ENCODE data around the gene RNF10.
"Not testable (repeated sequence)": the region's sequence is repeated elsewhere in the genome, so short reads cannot be mapped to it uniquely, and the experiment has no call there.

Gene RNF10

DNA sequence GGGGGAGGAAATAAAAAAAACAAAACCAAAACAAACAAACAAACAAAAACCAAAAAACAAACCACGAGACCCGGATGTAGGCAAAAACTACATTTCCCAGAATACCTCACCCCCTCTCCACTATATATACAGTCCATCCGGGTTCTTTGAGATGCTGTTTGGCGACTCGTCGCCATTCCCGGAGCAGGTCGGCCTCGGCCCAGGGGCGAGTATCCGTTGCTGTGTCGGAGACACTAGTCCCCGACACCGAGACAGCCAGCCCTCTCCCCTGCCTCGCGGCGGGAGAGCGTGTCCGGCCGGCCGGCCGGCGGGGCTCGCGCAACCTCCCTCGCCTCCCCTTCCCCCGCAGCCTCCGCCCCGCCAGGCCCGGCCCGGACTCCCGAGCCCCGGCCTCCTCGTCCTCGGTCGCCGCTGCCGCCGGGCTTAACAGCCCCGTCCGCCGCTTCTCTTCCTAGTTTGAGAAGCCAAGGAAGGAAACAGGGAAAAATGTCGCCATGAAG is at the start of gene RNF10:
Gene RNF10, plus strand, starts transcription at position 154 of the 500 bp plus-strand sequence. CDS start 456 bp downstream, outside the sequence.
- peak; percentile 86 for DNase-seq

DNA sequence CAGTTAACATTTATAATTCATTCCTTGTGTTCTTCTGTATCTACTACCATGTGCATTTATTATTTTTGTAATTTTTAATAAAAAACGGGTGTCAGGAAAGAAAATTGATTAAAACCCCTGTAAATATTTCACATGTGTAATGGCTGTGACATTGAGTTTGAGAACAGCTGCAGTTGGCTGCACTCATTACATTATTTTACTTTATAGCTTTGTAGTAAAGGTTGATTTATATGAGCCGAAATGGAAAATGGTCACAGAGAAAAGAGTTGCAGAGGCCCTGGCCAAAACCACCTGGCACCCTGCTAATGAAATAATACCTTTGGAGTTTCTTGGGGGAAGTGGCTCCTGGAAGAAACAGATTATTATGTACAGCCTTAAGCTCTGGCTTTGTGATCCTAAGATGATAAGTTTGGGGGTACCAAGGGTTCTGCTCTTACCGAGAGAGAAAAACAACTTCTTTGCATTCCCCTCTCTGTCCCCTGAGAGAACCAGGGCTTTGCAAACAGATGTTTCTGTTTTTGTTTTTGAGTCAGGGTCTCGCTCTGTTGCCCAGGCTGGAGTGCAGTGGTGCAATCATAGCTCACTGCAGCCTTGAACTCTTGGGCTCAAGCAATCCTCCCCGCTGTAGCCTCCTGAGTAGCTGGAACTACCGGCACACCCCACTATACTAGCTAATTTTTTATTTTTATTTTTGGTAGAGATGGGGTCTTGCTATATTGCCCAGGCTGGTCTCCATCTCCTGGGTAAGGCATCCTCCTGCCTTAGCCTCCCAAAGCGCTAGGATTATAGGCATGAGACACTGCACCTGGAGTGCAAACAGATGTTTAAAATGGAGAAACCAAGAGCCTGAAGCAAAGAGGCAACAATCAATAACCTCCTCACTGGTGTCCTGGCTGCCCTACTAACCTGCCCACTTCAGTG is 47.9 kb upstream of the RNF10 start:
- DNase-seq, result no peak

DNA sequence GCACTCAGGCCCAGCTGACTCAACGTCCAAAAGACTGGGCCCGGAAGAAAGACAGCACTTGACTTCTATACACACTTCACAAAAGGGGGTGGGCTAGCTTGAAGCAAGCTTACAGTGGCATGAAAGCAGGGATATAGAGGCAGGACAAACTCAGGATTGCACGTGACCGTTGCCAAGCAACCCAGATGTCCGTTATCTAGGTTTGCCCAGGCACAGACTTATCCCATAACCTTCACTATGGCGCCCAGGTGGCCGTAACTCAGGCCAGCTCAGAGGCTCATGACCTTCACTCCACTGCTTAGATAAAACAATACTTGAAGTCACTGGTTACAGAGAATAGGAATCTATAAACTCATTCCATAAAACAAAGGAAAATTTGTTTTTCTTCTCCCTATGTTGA is 46.6 kb upstream of the RNF10 start:
- DNase-seq, result not testable (repeated sequence)

DNA sequence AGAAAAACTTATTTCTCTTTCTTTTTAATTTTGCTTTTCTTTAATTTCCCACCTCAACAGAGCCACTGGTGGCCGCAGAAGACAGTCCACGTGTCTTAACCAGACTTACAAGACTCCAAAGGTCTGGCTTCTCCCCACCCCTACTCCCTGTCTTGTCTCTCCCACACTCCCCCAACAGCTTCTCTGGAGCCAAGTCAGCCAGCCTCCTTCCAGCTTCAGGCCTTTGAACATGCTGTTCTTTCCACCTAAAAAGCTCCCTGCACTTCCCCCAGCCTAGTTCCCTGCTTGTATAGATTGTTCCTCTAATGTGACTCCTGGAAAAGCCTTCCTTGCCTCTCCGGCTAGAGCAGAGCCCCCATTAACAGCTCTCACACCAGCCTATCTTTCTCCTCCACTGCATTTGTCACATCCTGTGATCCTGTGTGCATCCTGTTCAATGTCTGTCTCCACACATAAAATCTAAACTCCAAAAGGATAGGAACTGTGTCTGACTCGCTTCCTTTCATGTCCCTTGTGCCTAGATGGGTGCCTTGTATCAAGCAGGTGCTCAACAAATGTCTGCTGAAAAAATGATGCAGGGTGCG is 46.0 kb upstream of the RNF10 start:
- no peak for DNase-seq

DNA sequence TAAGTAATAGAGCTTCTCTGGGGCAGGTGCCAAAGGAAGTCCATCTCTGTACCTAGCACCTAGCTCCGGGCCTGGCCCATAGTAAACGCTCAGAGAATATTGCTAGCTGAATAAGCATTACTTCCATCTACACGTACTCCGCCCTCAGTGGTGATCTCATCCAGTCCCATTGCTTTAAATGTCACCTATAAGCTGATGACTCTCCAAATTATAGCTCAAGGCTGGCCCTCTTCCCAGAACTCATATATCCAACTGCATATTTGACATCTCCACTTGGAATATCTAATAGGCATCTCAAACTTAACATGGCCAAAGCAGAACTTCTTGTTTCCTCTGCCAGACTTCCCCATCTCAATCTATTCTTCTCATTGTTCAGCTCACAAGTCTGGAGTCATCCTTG is 45.1 kb upstream of the RNF10 start:
- DNase-seq, result no peak

DNA sequence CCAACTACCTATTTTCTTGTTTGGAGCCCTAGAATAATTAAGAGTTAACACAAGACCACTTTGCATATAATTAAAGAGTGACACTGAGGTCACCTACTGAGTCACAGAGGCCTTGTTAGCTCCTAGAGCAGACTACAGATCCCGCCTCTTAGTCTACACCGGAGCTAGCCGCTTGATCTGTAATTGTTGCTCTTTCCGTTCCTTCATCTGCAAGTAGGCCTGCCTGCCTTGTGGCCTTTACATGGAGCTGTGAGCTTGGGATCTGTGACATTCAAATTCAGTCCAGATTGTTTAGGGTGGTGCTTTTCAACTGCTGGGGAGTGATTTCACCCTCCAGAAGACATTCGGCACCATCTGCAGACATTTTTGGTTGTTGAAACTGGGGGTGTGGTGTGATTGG is 43.8 kb upstream of the RNF10 start:
- DNase-seq, result no peak

DNA sequence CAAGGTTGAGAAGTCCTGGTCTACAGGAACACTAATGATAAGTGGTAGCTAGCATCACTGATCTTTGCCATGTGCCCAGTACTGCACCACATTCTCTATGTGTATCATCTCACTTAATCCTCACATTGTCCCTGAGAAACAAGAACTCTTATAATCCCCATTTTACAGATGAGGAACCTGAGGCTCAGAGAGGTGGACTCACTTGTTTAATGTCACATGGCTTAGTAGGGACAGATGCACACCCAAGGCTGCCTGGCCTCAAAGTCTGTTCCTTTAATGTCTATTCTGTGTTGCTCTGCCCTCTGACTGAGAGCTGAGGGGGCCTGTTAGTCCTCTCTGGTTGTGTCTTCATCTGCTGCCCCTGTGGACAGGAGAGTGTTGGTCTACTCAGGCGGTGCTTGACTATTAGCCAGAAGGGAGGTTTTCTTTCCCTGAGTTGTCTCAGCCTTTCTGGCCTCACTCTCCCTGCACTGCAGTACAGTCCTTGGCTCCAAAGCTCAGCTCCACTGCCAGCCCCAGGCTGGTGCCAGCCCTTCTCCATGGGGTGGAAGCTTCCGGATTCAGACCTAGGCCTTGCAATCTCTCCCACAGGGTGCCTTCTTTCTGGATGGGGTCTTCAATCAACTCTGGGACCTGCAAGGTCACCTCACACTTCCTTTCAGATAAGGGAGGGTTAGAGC is 43.2 kb upstream of the RNF10 start:
- DNase-seq, result no peak

DNA sequence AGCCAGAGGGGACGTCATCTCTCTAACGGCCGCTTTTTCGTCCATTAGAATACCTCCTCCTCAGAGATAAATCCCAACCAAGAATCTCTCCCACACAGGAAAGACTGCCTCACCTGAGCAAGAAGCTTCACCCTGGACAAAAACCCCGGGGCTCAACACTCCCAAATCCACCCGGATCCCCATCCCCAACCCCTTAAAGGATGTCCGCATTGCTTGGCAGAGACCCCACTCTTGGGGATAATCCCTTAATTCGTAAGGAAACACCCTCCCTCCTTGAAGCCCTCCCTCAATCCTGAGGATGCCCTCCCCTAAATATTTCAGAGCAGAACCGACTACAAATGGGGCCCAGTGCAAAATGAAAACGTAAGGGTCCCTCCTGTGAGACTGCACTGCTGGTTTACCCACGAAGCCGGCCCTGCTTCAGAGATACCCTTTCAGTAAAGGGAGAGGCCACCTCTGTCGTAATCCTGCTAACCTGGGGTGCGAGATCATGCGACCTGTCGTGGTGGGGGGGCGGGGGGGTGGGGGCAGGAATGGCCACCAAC is 38.9 kb upstream of the RNF10 start:
- DNase-seq, result no peak

DNA sequence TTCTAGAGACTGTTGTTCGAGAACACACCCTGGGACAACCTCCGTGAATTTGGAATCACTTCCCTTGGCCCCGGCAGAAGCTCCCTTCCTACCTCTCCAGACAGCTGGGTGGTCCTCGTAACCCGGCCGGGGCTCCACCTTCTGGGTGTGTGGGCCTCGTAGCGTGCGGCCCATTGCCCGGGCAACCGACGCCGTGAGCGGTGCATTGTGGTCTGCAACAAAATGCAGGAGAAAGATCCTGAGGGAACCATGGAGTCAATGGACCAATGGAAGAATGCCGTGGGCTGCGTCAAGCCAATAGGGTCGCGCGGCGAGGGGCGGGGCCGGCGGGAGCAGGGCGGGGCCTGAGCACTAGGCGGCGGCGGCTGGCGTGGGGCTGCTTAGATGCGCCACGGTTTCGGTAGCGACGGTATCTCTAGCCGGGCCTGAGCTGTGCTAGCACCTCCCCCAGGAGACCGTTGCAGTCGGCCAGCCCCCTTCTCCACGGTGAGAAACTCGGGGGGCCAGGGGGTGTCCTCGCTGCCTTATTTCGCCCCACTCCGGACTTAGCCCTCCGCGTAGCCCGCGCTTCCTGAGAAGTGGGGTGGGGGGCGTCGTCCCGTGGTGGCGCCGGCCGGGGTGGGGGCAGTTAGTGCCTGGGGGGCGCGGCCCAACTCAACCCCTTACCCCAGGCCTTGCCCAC is 38.3 kb upstream of the RNF10 start, which contains the start of gene DYNLL1:
Gene DYNLL1, plus strand, starts transcription at position 383 of the 682 bp plus-strand sequence. CDS start 309 bp downstream, outside the sequence.
- peak; percentile 100 for DNase-seq

DNA sequence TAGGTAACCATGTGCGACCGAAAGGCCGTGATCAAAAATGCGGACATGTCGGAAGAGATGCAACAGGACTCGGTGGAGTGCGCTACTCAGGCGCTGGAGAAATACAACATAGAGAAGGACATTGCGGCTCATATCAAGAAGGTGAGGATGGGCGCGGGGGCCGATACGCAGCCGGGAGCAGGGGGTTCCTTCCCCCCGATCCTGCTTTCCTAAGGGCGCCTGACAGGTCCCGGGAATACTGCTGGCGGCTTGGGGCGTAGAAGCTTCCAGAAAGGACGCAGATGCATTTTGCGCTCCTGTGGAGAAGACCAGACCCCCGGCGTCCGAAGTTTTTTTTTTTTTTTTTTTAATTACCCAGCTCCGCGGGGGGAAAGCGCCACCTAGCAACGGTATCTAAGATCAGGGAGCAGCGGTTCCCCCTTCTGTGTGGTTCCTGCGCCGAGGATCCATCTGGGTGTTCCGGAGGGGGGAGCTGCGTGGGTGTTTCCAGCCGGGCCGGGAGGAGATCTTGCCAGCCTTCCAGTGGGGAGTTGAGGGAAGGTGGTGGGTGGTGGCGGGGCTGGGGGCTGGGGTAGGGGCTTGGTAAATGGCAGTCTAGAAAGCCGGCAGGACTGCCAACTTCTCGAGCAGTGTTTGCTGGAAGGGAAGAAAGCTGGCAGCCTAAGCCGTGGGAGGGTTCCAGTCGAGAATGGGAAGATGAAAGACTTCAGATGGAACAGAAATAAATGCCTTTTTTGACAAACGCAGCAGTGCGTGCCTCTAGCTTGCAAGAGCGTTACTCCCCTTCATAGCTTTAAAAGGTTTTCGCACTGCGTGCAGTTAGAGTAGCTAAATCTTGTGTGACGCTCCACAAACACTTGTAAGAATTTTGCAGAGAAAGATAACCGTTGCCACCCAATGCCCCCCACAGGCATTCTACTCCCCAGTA is 37.5 kb upstream of the RNF10 start:
- DNase-seq, result peak; percentile 71

DNA sequence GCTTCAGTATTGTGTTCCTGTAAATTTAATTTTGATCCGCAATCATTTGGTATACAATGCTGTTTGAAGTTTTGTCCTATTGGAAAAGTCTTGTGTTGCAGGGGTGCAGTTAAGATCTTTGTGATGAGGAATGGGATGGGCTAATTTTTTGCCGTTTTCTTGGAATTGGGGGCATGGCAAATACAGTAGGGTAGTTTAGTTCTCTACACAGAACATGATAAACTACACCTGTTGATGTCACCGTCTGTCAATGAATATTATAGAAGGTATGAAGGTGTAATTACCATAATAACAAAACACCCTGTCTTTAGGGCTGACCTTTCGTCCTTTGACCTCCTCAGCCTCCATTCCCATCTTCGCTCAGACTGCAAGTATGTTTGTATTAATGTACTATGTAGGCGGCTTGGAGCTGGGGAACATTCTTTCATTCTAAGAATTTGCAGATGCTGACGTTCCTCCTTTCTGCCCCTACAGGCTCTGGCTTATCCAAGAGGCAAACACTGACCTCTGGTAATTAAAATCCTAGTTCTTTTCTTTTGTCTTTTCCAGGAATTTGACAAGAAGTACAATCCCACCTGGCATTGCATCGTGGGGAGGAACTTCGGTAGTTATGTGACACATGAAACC is 36.5 kb upstream of the RNF10 start:
- DNase-seq, result no peak

DNA sequence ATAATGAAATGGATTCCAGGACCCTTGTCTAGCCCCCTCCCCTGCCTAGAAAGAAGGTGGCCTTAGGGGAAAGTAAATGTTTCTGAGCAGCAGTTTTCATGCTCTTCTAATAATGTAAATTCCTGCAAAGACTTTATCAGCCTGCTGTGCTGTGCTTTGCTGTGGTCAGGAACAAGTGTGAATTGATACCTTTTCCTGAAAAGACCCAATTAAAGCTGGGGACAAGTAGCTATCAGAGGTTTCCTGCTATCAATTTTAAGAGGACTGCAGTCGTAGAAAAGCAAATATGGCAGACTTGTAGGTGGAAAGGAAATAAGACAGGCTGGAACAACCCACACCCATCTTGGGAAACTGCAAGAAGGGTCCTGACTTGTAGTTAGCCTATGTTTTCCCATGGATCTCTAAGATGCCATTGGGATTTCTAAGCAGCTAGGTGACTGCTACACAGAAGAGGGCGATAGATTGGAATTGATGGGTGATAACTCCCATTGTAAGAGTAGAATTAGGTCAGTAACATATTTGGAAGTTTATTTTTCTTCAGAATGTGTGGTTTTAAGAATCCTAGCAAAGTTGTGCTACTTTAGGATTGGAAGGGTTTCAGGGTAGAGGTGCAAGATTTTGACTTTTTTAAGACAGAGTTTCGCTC is 35.2 kb upstream of the RNF10 start:
- no peak for DNase-seq

DNA sequence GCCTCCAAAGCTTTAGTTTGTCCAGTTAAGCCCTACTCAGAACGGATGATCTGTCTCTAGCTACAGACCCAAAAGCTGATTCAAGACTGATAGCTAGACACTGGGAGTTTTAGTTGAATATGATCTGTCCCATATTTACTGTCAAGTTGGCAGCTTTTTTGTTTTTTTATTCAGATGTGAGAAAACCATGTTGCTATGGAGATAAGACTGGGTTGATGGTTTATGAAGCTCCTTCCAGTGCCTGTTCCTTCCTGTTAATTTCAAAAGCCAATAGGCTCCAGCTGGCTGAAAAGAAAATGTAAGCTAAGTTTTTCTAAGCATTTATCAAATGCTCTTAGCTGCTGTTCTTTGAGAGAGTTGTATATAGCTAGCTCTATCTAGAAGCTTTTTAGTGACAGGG is 33.6 kb upstream of the RNF10 start:
- no peak for DNase-seq

DNA sequence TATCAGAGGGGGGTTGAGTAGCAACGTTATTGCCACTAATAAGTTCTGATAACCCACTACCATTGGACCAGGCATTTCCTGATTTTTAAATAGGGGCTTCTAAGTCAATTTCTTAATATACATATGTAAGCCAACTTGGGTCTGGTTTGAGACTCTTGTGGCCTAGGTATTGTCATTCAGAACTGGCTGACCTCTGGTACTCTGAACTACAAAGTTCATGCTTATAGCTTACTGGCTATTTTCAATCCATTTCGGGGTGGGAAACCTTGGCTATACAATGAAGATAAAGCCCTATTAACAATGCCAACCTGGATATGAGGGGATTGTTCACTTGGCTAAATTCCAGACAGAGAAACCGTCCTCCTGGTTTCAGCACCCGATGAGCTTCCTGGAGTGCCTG is 29.6 kb upstream of the RNF10 start:
- no peak for DNase-seq

DNA sequence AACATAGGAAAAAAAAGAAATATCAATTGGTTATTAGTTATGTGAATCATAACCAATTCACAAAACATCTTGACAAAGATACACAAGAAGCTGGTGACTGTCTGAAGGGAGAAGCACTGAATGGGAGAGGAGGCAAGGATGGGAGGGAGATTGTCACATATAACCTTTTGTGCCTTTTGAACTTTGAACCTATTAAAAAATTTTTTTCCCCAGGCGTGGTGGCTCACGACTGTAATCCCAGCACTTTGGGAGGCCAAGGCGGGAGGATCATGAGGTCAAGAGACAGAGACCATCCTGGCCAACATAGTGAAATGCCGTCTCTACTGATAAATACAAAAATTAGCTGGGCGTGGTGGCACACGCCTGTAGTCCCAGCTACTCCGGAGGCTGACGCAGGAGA is 25.6 kb upstream of the RNF10 start:
- DNase-seq, result no peak

DNA sequence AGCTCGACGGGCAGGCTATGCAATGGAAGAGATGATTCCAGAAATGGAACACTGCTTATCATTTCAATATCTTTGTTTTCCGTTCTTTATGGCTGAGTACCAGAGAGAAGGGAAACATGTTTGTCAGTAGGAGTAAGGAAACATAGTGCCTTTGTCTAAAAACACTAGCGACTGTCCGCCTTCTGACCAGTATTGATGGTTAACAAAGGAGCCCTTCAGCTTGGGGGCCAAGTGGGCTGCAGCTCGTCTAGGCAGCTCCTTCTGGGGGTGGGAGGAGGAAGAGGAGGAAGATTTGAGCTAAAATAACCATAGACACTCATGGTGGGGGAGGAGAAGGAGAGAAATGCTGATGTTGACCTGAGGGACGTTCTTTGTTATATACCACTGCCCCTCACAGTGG is 20.2 kb upstream of the RNF10 start:
- no peak for DNase-seq

DNA sequence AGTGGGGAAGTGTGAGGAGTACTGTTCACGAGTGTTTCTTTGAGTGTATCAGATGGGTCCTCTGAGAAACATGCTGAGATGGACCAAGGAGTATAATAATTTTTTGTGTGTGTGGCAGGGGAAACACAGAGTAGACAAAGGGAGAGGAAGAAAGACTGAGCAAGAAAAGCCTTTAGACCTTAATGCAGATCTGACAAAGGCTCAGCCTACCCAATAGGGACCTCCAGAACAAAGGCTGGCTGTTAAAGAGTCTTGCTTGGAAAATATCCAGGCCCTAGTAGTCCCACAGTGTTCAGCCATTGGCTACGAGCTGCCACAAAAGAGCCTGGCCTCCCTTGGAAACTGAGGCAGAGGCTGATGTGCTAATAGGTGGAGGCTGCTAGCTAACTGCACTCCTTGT is 18.7 kb upstream of the RNF10 start:
- DNase-seq, result no peak

DNA sequence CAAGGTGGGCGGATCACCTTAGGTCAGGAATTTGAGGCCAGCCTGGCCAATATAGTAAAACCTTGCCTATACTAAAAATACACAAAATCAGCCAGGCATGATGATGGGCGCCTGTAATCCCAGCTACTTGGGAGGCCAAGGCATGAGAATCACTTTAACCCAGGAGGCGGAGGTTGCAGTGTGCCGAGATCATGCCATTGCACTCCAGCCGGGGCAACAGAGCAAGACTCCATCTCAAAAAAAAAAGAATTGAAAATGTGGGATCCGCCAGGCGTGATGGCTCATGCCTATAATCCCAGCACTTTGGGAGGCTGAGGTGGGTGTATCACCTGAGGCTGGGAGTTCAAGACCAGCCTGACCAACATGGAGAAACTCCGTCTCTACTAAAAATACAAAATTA is 14.8 kb upstream of the RNF10 start:
- DNase-seq, result not testable (repeated sequence)

DNA sequence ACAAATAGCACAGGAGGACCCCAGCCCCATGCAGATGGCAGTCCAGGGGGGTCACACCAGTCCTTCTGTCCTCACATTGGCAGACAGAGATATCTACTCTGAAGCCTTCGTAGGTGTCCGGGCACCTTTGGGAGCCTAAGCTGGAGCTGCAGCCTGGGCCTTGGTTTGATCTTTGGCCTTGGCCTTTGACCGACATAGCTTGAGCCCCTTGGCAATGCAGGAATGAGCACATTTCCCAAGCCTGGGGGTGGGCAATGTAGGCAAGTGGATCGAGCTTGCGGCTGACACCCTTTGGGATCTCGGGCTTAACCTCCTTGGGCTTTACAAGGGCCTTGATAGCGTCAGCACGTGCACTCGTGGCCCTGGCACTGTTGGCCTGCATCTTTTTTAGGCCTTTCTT is 11.6 kb upstream of the RNF10 start:
- DNase-seq, result no peak

DNA sequence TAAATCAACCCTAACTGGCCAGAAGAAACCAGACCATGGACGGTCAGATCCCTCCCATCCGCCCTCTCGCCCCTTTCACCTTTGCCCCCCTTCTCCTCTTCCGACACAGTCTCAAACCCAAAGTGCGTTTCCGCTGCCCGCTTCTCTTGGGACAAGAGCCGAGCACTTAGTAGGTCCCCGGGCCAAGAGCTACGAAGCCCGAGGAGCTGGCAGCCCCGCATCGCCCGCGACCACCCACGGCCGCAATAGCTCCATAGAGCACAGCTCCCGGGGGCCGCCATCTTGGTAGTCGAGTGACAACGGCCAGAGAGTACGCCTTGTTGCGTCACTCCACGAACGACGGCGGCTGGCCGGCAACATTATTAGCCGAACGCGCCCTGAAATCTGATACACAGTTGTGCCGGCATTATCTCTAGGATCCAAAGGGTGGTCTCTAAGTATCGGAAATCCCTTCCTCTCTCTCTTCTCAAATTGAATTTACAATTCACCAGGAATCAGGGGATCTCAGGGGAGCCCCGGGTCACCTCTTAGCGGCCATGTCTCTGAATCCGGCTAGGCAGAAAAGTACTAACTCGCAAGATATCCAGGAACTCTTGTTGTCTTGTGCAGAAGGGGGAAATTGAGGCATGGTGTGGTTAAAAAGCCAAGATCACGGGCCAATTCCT is 5.2 kb upstream of the RNF10 start, which contains the start of gene COQ5:
Gene COQ5, minus strand, starts transcription at position 298 of the 665 bp plus-strand sequence. Its CDS starts 17 bp downstream, at position 281.
- DNase-seq, result peak; percentile 92
